SW480 (cell line): ENCODE results near the gene PCDHGB2.
"Not testable (repeated sequence)": the region's sequence is repeated elsewhere in the genome, so short reads cannot be mapped to it uniquely, and the experiment has no call there.

ENCODE experiments used
- DNase-seq: peaks from one replicate; pipeline ENCODE4 v3.0.0-alpha.2; 2016; ENCODE audit warnings: low spot score

The PCDHGB2 gene

DNA sequence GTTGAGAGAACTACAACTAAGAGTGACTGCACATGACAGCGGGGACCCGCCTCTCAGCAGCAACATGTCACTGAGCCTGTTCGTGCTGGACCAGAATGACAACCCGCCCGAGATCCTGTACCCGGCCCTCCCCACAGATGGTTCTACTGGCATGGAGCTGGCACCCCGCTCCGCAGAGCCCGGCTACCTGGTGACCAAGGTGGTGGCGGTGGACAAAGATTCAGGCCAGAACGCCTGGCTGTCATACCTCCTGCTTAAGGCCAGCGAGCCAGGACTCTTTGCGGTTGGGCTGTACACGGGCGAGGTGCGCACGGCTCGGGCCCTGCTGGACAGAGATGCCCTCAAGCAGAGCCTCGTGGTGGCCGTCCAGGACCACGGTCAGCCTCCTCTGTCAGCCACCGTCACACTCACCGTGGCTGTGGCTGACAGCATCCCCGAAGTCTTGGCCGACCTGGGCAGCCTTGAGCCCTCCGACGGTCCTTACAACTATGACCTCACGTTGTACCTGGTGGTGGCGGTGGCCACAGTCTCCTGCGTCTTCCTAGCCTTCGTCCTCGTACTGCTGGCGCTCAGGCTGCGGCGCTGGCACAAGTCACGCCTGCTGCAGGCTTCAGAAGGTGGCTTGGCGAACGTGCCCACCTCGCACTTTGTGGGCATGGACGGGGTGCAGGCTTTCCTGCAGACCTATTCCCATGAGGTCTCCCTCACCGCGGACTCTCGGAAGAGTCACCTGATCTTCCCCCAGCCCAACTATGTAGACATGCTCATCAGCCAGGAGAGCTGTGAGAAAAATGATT is 24.9 kb downstream of the PCDHGB2 start:
- DNase-seq, result no peak

DNA sequence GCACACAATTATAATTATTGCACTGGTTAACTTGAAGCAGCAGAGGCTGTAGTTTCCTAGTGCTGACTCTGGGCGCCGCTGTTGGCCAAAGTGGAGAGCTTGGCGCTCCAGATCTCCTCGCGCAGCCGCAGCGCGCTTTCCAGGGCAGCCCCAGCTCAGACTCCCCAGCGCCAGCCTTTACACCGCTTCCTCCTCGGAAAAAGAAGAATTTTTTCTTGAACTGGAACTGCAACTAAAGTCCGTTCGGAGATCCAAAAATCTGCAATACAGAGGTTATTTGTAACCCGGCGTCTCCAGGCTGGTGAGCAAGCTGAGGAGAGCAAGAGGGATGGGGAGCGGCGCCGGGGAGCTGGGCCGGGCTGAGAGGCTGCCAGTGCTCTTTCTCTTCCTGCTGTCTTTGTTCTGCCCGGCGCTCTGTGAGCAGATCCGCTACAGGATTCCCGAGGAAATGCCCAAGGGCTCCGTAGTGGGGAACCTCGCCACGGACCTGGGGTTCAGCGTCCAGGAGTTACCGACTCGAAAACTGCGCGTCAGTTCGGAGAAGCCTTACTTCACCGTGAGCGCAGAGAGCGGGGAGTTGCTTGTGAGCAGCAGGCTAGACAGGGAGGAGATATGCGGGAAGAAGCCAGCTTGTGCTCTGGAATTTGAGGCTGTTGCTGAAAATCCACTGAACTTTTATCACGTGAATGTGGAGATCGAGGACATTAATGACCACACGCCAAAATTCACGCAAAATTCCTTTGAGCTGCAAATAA is 27.9 kb downstream of the PCDHGB2 start, which contains the start of gene PCDHGB4:
Gene PCDHGB4 (plus strand): TSS at position 142 of the 755 bp plus-strand sequence. CDS start 187 bp downstream, at position 329.
- DNase-seq, result not testable (repeated sequence)

DNA sequence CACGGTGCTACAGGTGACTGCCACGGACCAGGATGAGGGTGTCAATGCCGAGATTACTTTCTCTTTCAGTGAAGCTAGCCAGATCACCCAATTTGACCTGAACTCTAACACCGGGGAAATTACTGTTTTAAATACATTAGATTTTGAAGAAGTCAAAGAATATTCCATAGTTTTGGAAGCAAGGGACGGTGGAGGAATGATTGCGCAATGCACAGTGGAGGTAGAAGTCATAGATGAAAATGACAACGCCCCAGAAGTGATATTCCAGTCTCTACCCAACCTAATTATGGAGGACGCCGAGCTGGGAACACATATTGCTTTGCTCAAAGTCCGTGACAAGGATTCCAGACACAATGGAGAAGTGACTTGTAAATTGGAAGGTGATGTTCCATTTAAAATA is 28.9 kb downstream of the PCDHGB2 start:
- no peak for DNase-seq

DNA sequence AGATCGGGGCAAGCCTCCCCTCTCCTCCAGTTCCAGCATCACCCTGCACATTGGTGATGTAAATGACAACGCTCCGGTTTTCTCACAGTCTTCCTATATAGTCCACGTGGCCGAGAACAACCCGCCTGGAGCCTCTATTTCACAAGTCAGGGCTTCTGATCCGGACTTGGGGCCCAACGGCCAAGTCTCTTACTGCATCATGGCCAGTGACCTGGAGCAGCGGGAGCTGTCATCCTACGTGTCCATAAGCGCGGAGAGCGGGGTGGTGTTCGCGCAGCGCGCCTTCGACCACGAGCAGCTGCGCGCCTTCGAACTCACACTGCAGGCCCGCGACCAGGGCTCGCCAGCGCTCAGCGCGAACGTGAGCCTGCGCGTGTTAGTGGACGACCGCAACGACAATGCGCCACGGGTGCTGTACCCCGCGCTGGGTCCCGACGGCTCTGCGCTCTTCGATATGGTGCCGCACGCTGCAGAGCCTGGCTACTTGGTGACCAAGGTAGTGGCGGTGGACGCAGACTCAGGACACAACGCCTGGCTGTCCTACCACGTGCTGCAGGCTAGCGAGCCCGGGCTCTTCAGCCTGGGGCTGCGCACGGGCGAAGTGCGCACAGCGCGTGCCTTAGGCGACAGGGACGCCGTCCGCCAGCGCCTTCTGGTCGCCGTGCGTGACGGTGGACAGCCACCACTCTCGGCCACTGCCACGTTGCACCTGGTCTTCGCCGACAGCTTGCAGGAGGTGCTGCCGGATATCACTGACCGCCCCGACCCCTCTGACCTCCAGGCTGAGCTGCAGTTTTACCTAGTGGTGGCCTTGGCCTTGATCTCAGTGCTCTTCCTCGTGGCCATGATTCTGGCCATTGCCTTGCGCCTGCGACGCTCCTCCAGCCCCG is 29.6 kb downstream of the PCDHGB2 start:
- DNase-seq, result no peak

DNA sequence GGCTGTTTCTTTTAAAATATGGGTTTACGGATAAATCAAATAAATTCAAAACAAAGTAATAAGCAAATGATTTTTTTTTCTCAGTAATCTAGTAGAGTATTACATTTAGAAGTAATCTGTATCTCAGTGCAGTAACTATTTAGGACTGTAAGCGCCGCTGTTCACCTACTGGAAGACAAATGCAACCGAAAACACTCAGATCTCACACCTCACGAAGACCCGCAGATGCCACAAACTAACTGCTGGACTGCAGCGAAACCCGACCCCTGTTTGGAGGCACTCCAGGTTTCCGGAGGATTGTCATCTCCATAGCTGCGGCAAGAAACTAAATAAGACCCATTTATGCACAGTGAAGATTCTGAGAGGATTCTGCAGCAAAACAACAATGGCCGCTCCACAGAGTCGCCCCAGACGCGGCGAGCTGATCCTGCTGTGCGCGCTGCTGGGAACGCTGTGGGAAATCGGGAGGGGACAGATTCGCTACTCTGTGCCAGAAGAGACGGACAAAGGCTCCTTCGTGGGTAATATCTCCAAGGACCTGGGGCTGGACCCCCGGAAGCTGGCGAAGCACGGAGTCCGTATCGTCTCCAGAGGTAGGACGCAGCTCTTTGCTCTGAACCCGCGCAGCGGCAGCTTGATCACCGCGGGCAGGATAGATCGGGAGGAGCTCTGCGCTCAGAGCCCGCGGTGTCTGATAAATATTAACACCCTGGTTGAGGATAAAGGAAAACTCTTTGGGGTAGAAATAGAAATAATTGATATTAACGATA is 32.8 kb downstream of the PCDHGB2 start, which contains the start of gene PCDHGA8:
Gene PCDHGA8 (plus strand): TSS at position 205 of the 770 bp plus-strand sequence. CDS start 181 bp downstream, at position 386.
- DNase-seq, result no peak

DNA sequence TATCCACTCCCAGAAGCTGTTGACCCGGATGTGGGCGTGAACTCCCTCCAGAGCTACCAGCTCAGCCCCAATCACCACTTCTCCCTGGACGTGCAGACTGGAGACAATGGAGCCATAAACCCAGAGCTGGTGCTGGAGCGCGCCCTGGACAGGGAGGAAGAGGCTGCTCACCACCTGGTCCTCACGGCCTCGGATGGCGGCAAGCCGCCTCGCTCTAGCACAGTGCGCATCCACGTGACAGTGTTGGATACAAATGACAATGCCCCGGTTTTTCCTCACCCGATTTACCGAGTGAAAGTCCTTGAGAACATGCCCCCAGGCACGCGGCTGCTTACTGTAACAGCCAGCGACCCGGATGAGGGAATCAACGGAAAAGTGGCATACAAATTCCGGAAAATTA is 33.5 kb downstream of the PCDHGB2 start:
- no peak for DNase-seq

DNA sequence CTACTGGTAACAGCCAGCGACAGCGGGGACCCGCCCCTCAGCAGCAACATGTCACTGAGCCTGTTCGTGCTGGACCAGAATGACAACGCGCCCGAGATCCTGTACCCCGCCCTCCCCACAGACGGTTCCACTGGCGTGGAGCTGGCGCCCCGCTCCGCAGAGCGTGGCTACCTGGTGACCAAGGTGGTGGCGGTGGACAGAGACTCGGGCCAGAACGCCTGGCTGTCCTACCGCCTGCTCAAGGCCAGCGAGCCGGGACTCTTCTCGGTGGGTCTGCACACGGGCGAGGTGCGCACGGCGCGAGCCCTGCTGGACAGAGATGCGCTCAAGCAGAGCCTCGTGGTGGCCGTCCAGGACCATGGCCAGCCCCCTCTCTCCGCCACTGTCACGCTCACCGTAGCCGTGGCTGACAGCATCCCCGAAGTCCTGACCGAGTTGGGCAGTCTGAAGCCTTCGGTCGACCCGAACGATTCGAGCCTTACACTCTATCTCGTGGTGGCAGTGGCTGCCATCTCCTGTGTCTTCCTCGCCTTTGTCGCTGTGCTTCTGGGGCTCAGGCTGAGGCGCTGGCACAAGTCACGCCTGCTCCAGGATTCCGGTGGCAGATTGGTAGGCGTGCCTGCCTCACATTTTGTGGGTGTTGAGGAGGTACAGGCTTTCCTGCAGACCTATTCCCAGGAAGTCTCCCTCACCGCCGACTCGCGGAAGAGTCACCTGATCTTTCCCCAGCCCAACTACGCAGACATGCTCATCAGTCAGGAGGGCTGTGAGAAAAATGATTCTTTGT is 34.8 kb downstream of the PCDHGB2 start:
- not testable (repeated sequence) for DNase-seq

DNA sequence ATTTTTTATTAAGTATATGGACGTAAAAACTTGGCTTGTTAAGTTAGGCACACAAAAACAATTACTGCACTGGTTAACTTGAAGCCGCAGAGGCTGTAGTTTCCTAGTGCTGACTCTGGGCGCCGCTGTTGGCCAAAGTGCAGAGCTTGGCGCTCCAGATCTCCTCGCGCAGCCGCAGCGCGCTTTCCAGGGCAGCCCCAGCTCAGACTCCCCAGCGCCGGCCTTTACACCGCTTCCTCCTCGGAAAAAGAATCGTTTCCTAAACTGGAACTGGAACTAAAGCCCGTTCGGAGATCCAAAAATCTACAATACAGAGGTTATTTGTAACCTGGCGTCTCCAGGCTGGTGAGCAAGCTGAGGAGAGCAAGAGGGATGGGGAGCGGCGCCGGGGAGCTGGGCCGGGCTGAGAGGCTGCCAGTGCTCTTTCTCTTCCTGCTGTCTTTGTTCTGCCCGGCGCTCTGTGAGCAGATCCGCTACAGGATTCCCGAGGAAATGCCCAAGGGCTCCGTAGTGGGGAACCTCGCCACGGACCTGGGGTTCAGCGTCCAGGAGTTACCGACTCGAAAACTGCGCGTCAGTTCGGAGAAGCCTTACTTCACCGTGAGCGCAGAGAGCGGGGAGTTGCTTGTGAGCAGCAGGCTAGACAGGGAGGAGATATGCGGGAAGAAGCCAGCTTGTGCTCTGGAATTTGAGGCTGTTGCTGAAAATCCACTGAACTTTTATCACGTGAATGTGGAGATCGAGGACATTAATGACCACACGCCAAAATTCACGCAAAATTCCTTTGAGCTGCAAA is 38.2 kb downstream of the PCDHGB2 start, which contains the start of gene PCDHGB5:
Gene PCDHGB5 (plus strand): TSS at position 192 of the 796 bp plus-strand sequence. CDS start 181 bp downstream, at position 373.
- not testable (repeated sequence) for DNase-seq

DNA sequence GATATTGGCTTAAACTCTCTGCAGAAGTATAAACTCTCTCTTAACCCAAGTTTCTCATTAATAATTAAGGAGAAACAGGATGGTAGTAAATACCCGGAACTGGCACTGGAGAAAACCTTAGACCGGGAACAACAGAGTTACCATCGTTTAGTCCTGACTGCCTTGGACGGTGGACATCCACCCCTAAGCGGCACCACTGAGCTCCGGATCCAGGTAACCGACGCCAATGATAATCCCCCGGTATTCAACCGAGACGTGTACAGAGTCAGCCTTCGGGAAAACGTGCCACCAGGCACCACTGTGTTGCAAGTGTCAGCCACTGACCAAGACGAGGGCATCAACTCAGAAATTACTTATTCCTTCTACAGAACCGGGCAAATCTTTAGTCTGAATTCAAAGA is 38.8 kb downstream of the PCDHGB2 start:
- DNase-seq, result no peak

DNA sequence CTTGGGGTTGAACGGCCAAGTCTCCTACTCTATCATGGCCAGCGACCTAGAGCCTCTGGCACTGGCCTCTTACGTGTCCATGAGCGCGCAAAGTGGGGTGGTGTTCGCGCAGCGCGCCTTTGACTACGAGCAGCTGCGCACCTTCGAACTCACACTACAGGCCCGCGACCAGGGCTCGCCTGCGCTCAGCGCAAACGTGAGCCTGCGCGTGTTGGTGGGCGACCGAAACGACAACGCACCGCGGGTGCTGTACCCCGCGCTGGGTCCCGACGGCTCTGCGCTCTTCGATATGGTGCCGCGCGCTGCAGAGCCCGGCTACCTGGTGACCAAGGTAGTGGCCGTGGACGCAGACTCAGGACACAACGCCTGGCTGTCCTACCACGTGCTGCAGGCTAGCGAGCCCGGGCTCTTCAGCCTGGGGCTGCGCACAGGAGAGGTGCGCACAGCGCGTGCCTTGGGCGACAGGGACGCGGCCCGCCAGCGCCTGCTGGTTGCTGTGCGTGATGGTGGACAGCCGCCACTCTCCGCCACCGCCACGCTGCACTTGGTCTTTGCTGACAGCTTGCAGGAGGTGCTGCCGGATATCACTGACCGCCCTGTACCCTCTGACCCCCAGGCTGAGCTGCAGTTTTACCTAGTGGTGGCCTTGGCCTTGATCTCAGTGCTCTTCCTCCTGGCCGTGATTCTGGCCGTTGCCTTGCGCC is 39.9 kb downstream of the PCDHGB2 start:
- DNase-seq, result no peak

DNA sequence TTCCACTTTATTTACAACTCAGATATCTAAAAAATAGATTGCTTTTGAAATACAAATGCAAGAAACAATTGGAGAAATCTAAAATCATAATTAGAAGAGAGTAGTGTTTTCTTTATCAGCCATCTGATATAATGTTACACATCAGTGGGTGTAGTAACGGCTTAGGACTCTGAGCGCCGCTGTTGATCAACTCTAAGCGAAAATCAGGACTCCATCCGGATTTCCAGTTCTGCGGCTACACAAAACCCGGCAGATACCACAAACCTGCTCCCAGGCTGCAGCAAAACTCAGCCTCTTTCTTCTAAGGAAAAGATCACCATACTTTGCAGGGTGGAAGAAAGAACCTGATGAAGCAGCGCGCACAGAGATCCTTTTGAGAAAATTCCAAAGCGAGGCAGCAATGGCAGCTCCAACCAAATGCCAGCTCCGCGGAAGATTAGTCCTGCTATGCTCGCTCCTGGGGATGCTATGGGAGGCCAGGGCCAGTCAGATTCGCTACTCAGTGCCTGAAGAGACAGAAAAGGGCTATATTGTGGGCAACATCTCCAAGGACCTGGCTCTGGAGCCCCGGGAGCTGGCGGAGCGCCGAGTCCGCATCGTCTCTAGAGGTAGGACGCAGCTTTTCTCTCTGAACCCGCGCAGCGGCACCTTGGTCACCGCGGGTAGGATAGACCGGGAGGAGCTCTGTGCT is 42.9 kb downstream of the PCDHGB2 start, which contains the start of gene PCDHGA9:
Gene PCDHGA9 (plus strand): TSS at position 226 of the 691 bp plus-strand sequence. CDS start 175 bp downstream, at position 401.
- DNase-seq, result peak; percentile 31

DNA sequence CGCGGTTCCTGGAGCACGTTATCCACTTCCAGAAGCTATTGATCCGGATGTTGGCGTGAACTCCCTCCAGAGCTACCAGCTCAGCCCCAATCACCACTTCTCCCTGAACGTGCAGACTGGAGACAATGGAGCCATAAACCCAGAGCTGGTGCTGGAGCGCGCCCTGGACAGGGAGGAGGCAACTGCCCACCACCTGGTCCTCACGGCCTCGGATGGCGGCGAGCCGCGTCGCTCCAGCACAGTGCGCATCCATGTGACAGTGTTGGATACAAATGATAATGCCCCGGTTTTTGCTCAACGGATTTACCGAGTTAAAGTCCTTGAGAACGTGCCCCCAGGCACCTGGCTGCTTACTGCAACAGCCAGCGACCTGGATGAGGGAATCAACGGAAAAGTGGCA is 43.6 kb downstream of the PCDHGB2 start:
- no peak for DNase-seq

DNA sequence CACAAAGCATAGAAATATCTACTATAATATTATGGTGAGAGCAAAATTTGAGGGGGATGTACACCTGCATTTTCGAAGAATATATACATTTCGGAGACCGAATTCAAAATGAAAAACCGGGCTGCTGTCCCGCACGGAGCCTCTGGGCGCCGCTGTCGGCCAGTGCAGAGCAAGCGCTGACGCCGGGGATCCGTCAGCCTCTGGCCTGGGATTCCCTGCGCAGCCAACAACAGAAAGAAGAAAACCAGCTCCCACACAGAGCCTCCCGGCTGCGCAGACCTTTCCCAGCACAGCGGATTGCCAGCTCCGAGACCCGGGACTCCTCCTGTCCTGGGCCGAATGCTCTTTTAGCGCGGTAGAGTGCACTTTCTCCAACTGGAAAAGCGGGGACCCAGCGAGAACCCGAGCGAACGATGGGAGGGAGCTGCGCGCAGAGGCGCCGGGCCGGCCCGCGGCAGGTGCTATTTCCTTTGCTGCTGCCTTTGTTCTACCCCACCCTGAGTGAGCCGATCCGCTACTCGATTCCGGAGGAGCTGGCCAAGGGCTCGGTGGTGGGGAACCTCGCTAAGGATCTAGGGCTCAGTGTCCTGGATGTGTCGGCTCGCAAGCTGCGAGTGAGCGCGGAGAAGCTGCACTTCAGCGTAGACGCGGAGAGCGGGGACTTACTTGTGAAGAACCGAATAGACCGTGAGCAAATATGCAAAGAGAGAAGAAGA is 48.2 kb downstream of the PCDHGB2 start, which contains the start of gene PCDHGB6:
Gene PCDHGB6 (plus strand): TSS at position 232 of the 716 bp plus-strand sequence. CDS start 182 bp downstream, at position 414.
- not testable (repeated sequence) for DNase-seq

DNA sequence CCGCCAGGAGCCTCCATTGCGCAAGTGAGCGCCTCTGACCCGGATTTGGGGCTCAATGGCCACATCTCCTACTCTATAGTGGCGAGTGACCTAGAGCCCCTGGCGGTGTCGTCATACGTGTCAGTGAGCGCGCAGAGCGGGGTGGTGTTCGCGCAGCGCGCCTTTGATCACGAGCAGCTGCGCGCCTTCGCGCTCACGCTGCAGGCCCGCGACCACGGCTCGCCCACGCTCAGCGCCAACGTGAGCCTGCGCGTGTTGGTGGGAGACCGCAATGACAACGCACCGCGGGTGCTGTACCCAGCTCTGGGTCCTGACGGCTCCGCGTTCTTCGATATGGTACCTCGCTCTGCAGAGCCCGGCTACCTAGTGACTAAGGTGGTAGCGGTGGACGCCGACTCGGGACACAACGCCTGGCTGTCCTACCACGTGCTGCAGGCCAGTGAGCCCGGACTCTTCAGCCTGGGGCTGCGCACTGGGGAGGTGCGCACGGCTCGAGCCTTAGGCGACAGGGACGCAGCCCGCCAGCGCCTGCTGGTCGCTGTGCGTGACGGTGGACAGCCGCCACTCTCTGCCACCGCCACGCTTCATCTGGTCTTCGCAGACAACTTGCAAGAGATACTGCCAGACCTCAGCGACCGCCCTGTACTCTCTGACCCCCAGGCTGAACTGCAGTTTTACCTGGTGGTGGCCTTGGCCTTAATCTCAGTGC is 50.0 kb downstream of the PCDHGB2 start:
- DNase-seq, result no peak

DNA sequence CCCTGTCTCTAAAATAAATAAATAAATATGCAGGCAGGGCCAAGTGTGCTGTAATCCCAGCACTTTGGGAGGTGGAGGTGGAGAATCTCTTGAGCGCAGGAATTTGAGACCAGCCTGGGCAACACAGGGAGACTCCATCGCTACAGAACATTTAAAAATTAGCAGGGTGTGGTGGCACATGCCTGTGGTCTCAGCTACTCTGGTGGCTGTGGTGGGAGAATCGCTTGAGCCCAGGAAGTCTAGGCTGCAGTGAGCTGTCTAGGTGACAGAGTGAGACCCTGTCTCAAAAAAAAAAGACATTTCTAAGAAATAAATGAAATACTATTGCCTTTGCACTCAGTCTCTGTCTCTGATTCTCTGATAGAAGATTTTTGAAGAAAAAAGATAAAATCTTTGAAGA is 51.8 kb downstream of the PCDHGB2 start:
- DNase-seq, result peak; percentile 25
